A549 (cell line): ENCODE results near the gene CARD8. TPM values are rescaled to one million over a fixed set of nuclear protein-coding genes. Genes with fewer than 3 reads are reported as not detected.

Experiments
- ATAC-seq, 2 experiments: fragments of 200-7000 bp in 1 of 2; fragments of >200 bp in 1 of 2; cut with Nextera tagmentation in 1 of 2; cut with Tn5 transposase in 1 of 2; 3 replicates each; pipeline versions ENCODE4 v1.8.0 to v1.9.1; 2018 to 2020; ENCODE audit warnings: mild to moderate bottlenecking in 1 of 2, moderate library complexity in 1 of 2
- CTCF ChIA-PET: fragments of 300-600 bp; sonication (Branson Sonifier 250); formaldehyde crosslinking; extraction: SDS; loops from one replicate; lab custom pipeline; 2021; ENCODE audit warnings: antibody characterized with exemption, inconsistent platforms; lab: Yijun Ruan, JAX
- POLR2A ChIA-PET: fragments of 350-600 bp; formaldehyde crosslinking; extraction: SDS; loops from one replicate; lab custom pipeline; 2021; ENCODE audit warnings: antibody characterized with exemption, inconsistent platforms; lab: Yijun Ruan, JAX
- DNase-seq, 2 experiments: peaks; one replicate each; pipeline versions ENCODE4 v3.0.0 to v3.0.0-alpha.2; 2011 to 2016; ENCODE audit warnings: low read depth in 1 of 2, low spot score in 1 of 2
- FAIRE-seq: peaks from 2 replicates; lab custom pipeline; 2011; peaks lifted over from hg19 to GRCh38; lab: Jason Lieb, UNC
- H3K27ac ChIP-seq, 2 experiments: fragments of >200 bp; sonication (Bioruptor Twin); formaldehyde crosslinking; 3 replicates each; pipeline ENCODE4 v1.5.1; 2016 to 2017
- H3K4me1 ChIP-seq: fragments of >200 bp; sonication (Bioruptor Twin); formaldehyde crosslinking; 3 replicates; pipeline ENCODE4 v1.6.1; 2016
- H3K4me2 ChIP-seq: fragments of >200 bp; sonication (Bioruptor Twin); formaldehyde crosslinking; 3 replicates; pipeline ENCODE4 v1.6.1; 2016
- H3K4me3 ChIP-seq: fragments of >200 bp; sonication (Bioruptor Twin); formaldehyde crosslinking; 3 replicates; pipeline ENCODE4 v1.5.1; 2016
- H3K9me3 ChIP-seq: fragments of >200 bp; sonication (Bioruptor Twin); formaldehyde crosslinking; 3 replicates; pipeline ENCODE4 v1.6.1; 2016
- BHLHE40 ChIP-seq: IDR thresholded peaks from 2 replicates; pipeline ENCODE4 v1.6.1; 2012; ENCODE audit warnings: low read depth, low read length, inconsistent platforms
- CEBPB ChIP-seq, 2 experiments: fragments of >200 bp in 1 of 2; sonication (Bioruptor Twin) in 1 of 2; formaldehyde crosslinking in 1 of 2; IDR thresholded peaks; 2 replicates each; pipeline ENCODE4 v1.6.1; 2012 to 2016
- CHD2 ChIP-seq: fragments of 150-350 bp; IDR thresholded peaks from 2 replicates; pipeline ENCODE4 v1.6.1; 2014; ENCODE audit warnings: low read length; ENCODE audit not compliant: partially characterized antibody
- EHF ChIP-seq: fragments of 250-450 bp; sonication (Bioruptor Pico); IDR thresholded peaks from 2 replicates; pipeline ENCODE4 v1.5.0; 2020; ENCODE audit warnings: mild to moderate bottlenecking
- EP300 ChIP-seq, 2 experiments: fragments of >200 bp; sonication (Bioruptor Twin); formaldehyde crosslinking; IDR thresholded peaks; 2 replicates in 1 of 2; 3 replicates in 1 of 2; pipeline ENCODE4 v1.6.1; 2016 to 2017
- ESRRA ChIP-seq: fragments of 150-350 bp; IDR thresholded peaks from 2 replicates; pipeline ENCODE4 v1.6.1; 2014; ENCODE audit warnings: mild to moderate bottlenecking, low read length, borderline replicate concordance
- FOSB ChIP-seq: fragments of 250-450 bp; sonication (Bioruptor Pico); IDR thresholded peaks from 2 replicates; pipeline ENCODE4 v1.5.0; 2020; ENCODE audit warnings: mild to moderate bottlenecking, moderate library complexity
- FOXS1 ChIP-seq: fragments of 250-450 bp; sonication (Bioruptor Pico); IDR thresholded peaks from 2 replicates; pipeline ENCODE4 v1.5.0; 2020; ENCODE audit warnings: mild to moderate bottlenecking, moderate library complexity
- GATA3 ChIP-seq: IDR thresholded peaks from 2 replicates; pipeline ENCODE4 v1.6.1; 2012; ENCODE audit warnings: borderline replicate concordance
- HEYL ChIP-seq: fragments of 250-450 bp; sonication (Bioruptor Pico); IDR thresholded peaks from 2 replicates; pipeline ENCODE4 v1.8.0; 2021; ENCODE audit warnings: mild to moderate bottlenecking, moderate library complexity
- HOXA7 ChIP-seq: fragments of 250-450 bp; sonication (Bioruptor Pico); IDR thresholded peaks from 2 replicates; pipeline ENCODE4 v1.5.0; 2020; ENCODE audit warnings: mild to moderate bottlenecking, moderate library complexity
- HOXB13 ChIP-seq: fragments of 250-450 bp; sonication (Bioruptor Pico); IDR thresholded peaks from 2 replicates; pipeline ENCODE4 v1.5.0; 2020; ENCODE audit warnings: low read depth, mild to moderate bottlenecking, moderate library complexity
- HOXB5 ChIP-seq: fragments of 250-450 bp; sonication (Bioruptor Pico); IDR thresholded peaks from 2 replicates; pipeline ENCODE4 v1.5.0; 2020; ENCODE audit warnings: mild to moderate bottlenecking, moderate library complexity
- KDM5A ChIP-seq: fragments of 200-600 bp; sonication (generic); IDR thresholded peaks from 2 replicates; pipeline ENCODE4 v1.6.1; 2016; ENCODE audit warnings: antibody characterized with exemption, mild to moderate bottlenecking
- MAZ ChIP-seq: fragments of 150-350 bp; IDR thresholded peaks from 2 replicates; pipeline ENCODE4 v1.6.1; 2014; ENCODE audit warnings: antibody characterized with exemption, low read depth, low read length, borderline replicate concordance
- NPAS2 ChIP-seq: fragments of 250-450 bp; sonication (Bioruptor Pico); IDR thresholded peaks from 2 replicates; pipeline ENCODE4 v1.8.0; 2022; ENCODE audit warnings: mild to moderate bottlenecking, moderate library complexity, borderline replicate concordance
- PHF8 ChIP-seq: fragments of 200-600 bp; sonication (generic); IDR thresholded peaks from 2 replicates; pipeline ENCODE4 v1.6.1; 2016; ENCODE audit warnings: low read depth, mild to moderate bottlenecking, antibody characterized with exemption, moderate library complexity, borderline replicate concordance
- POLR2AphosphoS2 ChIP-seq: conservative IDR thresholded peaks from 2 replicates; pipeline ENCODE4 v1.6.1; 2012; ENCODE audit warnings: low read length, improper control_type of control experiment, inconsistent platforms
- RAD21 ChIP-seq, 2 experiments: fragments of >200 bp in 1 of 2; sonication (Bioruptor Twin) in 1 of 2; formaldehyde crosslinking in 1 of 2; IDR thresholded peaks in 1 of 2; conservative IDR thresholded peaks in 1 of 2; 2 replicates in 1 of 2; 3 replicates in 1 of 2; pipeline ENCODE4 v1.6.1; 2012 to 2018; ENCODE audit warnings: inconsistent platforms in 1 of 2
- RCOR1 ChIP-seq: fragments of 150-350 bp; IDR thresholded peaks from 2 replicates; pipeline ENCODE4 v1.6.1; 2014; ENCODE audit warnings: antibody characterized with exemption, low read length, low read depth
- RNF2 ChIP-seq: fragments of 200-600 bp; sonication (generic); IDR thresholded peaks from 2 replicates; pipeline ENCODE4 v1.6.1; 2016; ENCODE audit warnings: low read depth, mild to moderate bottlenecking, antibody characterized with exemption, moderate library complexity, borderline replicate concordance
- SMC3 ChIP-seq: fragments of >200 bp; sonication (Bioruptor Twin); formaldehyde crosslinking; IDR thresholded peaks from 3 replicates; pipeline ENCODE4 v1.6.1; 2018; ENCODE audit warnings: inconsistent platforms
- SREBF2 ChIP-seq: fragments of 450-650 bp; IDR thresholded peaks from 2 replicates; pipeline ENCODE4 v1.6.1; 2014; ENCODE audit warnings: mild to moderate bottlenecking, moderate library complexity
- TFCP2L1 ChIP-seq: fragments of 250-450 bp; sonication (Bioruptor Pico); IDR thresholded peaks from 2 replicates; pipeline ENCODE4 v1.5.0; 2021; ENCODE audit warnings: mild to moderate bottlenecking
- ZC3H11A ChIP-seq: fragments of 450-650 bp; IDR thresholded peaks from 2 replicates; pipeline ENCODE4 v1.6.1; 2014; ENCODE audit warnings: antibody characterized with exemption, mild to moderate bottlenecking
- ZNF302 ChIP-seq: fragments of 250-450 bp; sonication (Bioruptor Pico); IDR thresholded peaks from 2 replicates; pipeline ENCODE4 v1.9.0; 2021; ENCODE audit warnings: inconsistent platforms, mild to moderate bottlenecking, moderate library complexity
- WGBS: methylation state at CpG from one replicate; pipeline ENCODE4 v1.1.6; 2017; ENCODE audit errors: missing lambda C conversion rate; 5-methylcytosine and 5-hydroxymethylcytosine counted together
- polyA plus RNA-seq, 4 experiments: library from polyadenylated mRNA; depleted of rRNA in 3 of 4; stranded (reverse); fragments of >200 nt; fragmentation: RNase III in 1 of 4; extraction: RNeasy Plus Mini Kit Qiagen cat#74134 plus additional on column Dnase treatment in 1 of 4; gene quantifications; 2 replicates in 3 of 4; 3 replicates in 1 of 4; pipeline ENCODE4 v1.2.3, GENCODE V29; 2011 to 2017
- TF ChIP-seq, protein P1 (sequence below): fragments of >200 bp; sonication (Bioruptor Twin); formaldehyde crosslinking; IDR thresholded peaks from 3 replicates; pipeline ENCODE4 v1.5.1; 2016
- TF ChIP-seq, protein P2 (sequence below): fragments of 150-350 bp; IDR thresholded peaks from 2 replicates; pipeline ENCODE4 v1.6.1; 2014; ENCODE audit warnings: low read depth, mild to moderate bottlenecking, low read length
- TF ChIP-seq, protein P3 (sequence below): IDR thresholded peaks from 2 replicates; pipeline ENCODE4 v1.6.1; 2012

Gene CARD8
- polyA plus RNA-seq, 2 of the 4 experiments (the other 2 are of a cell fraction): 27.5 to 34.7 TPM

DNA sequence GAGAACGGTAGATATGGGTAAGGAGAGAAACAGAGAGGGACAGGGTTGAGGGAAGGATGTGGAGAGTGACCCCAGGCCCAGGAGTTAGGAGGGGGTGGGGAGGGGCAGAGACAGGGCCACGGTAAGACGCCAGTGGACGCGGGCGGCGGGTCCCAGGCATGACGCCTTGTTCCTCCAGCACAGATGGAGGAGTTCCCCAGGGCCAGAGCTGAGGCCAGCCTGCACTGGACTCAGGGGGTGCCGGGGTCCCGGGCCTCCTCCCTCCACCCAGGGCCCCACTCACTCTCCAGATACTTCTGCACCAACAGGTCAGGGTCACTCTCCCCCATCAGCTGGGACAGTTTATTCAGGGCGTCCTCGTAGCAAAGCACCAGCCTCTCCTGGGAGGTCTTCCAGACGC is 47.7 kb upstream of the CARD8 start:
- ChIA-PET CTCF (interaction anchor here (1.2 to 13.6 kb wide), 4 partner anchors 9 to 36 kb away, joined by 5 to 140 read pairs (median 22); no protein-coding TSS in a partner anchor), POLR2A (no interaction called here)
- WGBS: 75% methylated on average over 13 of the region's 13 CpGs
- no peak for DNase-seq
- no peak; a peak in 1 of 6 replicates for ATAC-seq
- FAIRE-seq: no peak
- TF ChIP-seq HEYL (CRISPR knock-in tag) (no peak), POLR2AphosphoS2 (no peak), ZC3H11A (no peak), CEBPB (IDR thresholded peaks at IDR 0.05) (no peak), RNF2 (no peak), CHD2 (no peak), BHLHE40 (no peak), SREBF2 (no peak), NPAS2 (CRISPR knock-in tag) (no peak), EHF (CRISPR knock-in tag) (no peak), PHF8 (no peak), FOXS1 (no peak), RCOR1 (no peak)
- TF ChIP-seq, protein P1, sequence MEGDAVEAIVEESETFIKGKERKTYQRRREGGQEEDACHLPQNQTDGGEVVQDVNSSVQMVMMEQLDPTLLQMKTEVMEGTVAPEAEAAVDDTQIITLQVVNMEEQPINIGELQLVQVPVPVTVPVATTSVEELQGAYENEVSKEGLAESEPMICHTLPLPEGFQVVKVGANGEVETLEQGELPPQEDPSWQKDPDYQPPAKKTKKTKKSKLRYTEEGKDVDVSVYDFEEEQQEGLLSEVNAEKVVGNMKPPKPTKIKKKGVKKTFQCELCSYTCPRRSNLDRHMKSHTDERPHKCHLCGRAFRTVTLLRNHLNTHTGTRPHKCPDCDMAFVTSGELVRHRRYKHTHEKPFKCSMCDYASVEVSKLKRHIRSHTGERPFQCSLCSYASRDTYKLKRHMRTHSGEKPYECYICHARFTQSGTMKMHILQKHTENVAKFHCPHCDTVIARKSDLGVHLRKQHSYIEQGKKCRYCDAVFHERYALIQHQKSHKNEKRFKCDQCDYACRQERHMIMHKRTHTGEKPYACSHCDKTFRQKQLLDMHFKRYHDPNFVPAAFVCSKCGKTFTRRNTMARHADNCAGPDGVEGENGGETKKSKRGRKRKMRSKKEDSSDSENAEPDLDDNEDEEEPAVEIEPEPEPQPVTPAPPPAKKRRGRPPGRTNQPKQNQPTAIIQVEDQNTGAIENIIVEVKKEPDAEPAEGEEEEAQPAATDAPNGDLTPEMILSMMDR: no peak
- Histone ChIP-seq H3K4me2 (no peak overlapping the region), H3K9me3 (no peaks in the 10 kb centered on the region), H3K27ac (no peak overlapping the region), H3K4me1 (no peaks in the 10 kb centered on the region), H3K4me3 (no peak overlapping the region)

DNA sequence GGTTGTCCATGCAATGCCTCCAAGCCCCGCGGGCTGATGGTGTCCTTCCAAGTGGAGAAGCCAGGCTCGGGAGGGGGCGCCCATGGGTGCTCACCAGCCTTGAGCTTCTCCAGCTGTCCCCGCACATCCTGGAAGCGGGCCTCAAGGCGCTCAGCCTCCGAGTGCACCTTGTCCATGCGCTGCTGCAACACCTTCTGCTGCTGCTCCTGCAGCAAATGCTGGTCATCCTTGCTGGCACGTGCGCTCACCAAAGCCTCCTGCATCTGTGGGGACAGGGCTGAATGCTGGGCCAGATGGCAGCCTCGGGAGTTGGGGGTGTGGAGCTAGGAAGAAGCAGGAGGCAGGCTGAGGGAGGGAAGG is 46.9 kb upstream of the CARD8 start:
- FAIRE-seq (no peak), DNase-seq (no peak)

DNA sequence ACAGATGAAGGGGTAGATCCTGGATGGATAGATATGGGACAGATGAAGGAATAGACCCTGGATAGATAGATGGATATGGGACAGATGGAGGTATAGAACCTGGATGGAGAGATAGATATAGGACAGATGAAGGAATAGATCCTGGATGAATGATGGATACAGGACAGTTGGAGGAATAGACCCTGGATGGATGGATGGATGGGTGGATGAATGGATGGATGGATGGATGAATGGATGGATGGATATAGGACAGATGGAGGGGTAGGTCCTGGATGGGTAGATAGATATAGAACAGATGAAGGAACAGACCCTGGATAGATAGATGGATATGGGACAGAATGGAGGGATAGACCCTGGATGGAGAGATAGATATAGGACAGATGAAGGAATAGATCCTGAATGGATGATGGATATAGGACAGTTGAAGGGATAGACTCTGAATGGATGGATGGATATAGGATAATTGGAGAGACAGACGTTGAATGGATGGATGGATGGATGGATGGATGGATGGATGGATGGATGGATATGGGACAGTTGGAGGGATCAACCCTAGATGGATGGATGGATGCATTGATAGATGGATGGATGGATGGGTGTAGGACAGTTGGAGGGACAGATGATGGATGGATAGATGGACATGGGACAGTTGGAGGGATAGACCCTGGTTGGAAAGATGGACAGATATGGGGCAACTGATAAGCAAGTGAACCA is 46.3 kb upstream of the CARD8 start:
- Histone ChIP-seq H3K27ac (no peak overlapping the region), H3K4me2 (no peak overlapping the region), H3K4me1 (no peaks in the 10 kb centered on the region), H3K9me3 (no peaks in the 10 kb centered on the region), H3K4me3 (no peak overlapping the region)
- no peak for TF ChIP-seq HEYL (CRISPR knock-in tag)
- TF ChIP-seq HOXB13 (CRISPR knock-in tag): no peak
- no peak for TF ChIP-seq FOSB
- TF ChIP-seq ZNF302 (CRISPR knock-in tag): no peak
- TF ChIP-seq FOXS1: no peak
- no peak for TF ChIP-seq TFCP2L1 (CRISPR knock-in tag)
- no peak for TF ChIP-seq NPAS2 (CRISPR knock-in tag)
- TF ChIP-seq HOXB5 (CRISPR knock-in tag): no peak
- TF ChIP-seq RNF2: no peak
- no peak for TF ChIP-seq RAD21 (conservative IDR thresholded peaks at IDR 0.05 in 1 of 2, IDR thresholded peaks at IDR 0.05 in 1 of 2)
- TF ChIP-seq, protein P2, sequence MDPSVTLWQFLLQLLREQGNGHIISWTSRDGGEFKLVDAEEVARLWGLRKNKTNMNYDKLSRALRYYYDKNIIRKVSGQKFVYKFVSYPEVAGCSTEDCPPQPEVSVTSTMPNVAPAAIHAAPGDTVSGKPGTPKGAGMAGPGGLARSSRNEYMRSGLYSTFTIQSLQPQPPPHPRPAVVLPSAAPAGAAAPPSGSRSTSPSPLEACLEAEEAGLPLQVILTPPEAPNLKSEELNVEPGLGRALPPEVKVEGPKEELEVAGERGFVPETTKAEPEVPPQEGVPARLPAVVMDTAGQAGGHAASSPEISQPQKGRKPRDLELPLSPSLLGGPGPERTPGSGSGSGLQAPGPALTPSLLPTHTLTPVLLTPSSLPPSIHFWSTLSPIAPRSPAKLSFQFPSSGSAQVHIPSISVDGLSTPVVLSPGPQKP: no peak
- no peak for TF ChIP-seq EP300 (IDR thresholded peaks at IDR 0.05)
- no peak for TF ChIP-seq KDM5A
- no peak for TF ChIP-seq MAZ
- TF ChIP-seq SMC3: no peak
- TF ChIP-seq ESRRA: no peak
- TF ChIP-seq HOXA7: no peak
- TF ChIP-seq, protein P3, sequence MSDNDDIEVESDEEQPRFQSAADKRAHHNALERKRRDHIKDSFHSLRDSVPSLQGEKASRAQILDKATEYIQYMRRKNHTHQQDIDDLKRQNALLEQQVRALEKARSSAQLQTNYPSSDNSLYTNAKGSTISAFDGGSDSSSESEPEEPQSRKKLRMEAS: no peak
- ChIA-PET POLR2A (no interaction called here), CTCF (interaction anchor here (1.2 to 13.6 kb wide), 2 partner anchors 8 to 35 kb away, joined by 7 to 140 read pairs; no protein-coding TSS in a partner anchor)
- no peak for ATAC-seq
- 47% methylated on average over 1 of the region's 1 CpG for WGBS
- DNase-seq: no peak
- no peak for FAIRE-seq

More for the DNA sequence above, 46.9 kb upstream of the CARD8 start:
- WGBS: 69% methylated on average over 12 of the region's 12 CpGs
- no peak overlapping the region for H3K27ac ChIP-seq
- ChIA-PET POLR2A (no interaction called here), CTCF (interaction anchor here (1.2 to 13.6 kb wide), 3 partner anchors 9 to 36 kb away, joined by 7 to 140 read pairs (median 36); no protein-coding TSS in a partner anchor)
- H3K4me3 ChIP-seq: no peak overlapping the region
- no peak for TF ChIP-seq POLR2AphosphoS2
- no peak for TF ChIP-seq RNF2
- TF ChIP-seq FOSB: no peak
- TF ChIP-seq HOXB5 (CRISPR knock-in tag): no peak
- TF ChIP-seq RCOR1: no peak
- TF ChIP-seq, protein P3: no peak
- no peak for TF ChIP-seq GATA3
- no peak for ATAC-seq
- H3K9me3 ChIP-seq: no peaks in the 10 kb centered on the region
- H3K4me1 ChIP-seq: no peaks in the 10 kb centered on the region
- H3K4me2 ChIP-seq: no peak overlapping the region
